Measurements from ENCODE around the gene CACNG7.
"Not testable (repeated sequence)": the region's sequence is repeated elsewhere in the genome, so short reads cannot be mapped to it uniquely, and the experiment has no call there.

DNA sequence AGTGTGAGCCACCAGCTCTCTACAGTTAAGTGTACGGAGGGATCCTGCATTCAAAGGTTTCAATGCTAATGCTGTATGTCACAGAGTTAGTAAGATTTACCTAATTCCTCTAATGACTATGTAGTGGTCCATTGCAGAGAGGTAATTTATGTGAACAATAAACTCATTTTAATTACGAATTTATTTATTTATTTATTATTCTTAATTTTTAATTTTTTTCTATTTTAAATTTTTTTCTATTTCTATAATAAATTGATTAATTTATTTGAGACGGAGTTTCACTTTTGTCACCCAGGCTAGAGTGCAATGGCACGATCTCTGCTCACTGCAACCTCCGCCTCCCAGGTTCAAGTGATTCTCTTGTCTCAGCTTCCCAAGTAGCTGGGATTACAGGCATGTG lies 39.5 kb downstream of the CACNG7 start:
- not testable (repeated sequence) for TF ChIP-seq CTCF, POLR2A, EP300, POLR2AphosphoS5 (IDR thresholded peaks at IDR 0.05)
